NCI-H510A (cell line): ENCODE data around the gene ZDHHC14.
"Not testable (repeated sequence)": the region's sequence is repeated elsewhere in the genome, so short reads cannot be mapped to it uniquely, and the experiment has no call there.

ENCODE experiments used
- DNase-seq: peaks from one replicate; lab custom pipeline; 2025; lab: John Stamatoyannopoulos, UW

Gene ZDHHC14

GRCh38 chr6:157381631-157382621 lies 936 bp downstream of the ZDHHC14 start:
- peak; percentile 6 for DNase-seq

- no peak for DNase-seq
Measured at GRCh38 chr6:157382821-157383220, 1.8 kb downstream of the ZDHHC14 start.

- no peak for DNase-seq
Measured at GRCh38 chr6:157383471-157383870, 2.5 kb downstream of the ZDHHC14 start.

GRCh38 chr6:157384962-157385361 lies 4.0 kb downstream of the ZDHHC14 start:
- not testable (repeated sequence) for DNase-seq

GRCh38 chr6:157385482-157385881 lies 4.5 kb downstream of the ZDHHC14 start:
- DNase-seq = no peak

GRCh38 chr6:157386023-157386422 lies 5.0 kb downstream of the ZDHHC14 start:
- no peak for DNase-seq

- DNase-seq = no peak
Measured at GRCh38 chr6:157386454-157386853, 5.5 kb downstream of the ZDHHC14 start.

- no peak for DNase-seq
Measured at GRCh38 chr6:157388924-157389323, 7.9 kb downstream of the ZDHHC14 start.

- DNase-seq = no peak
Measured at GRCh38 chr6:157390273-157391060, 9.5 kb downstream of the ZDHHC14 start.

- no peak for DNase-seq
Measured at GRCh38 chr6:157392927-157393668, 12.1 kb downstream of the ZDHHC14 start.

GRCh38 chr6:157393669-157394327 lies 12.8 kb downstream of the ZDHHC14 start:
- DNase-seq = no peak

GRCh38 chr6:157395199-157395598 lies 14.2 kb downstream of the ZDHHC14 start:
- not testable (repeated sequence) for DNase-seq

GRCh38 chr6:157396026-157396425 lies 15.0 kb downstream of the ZDHHC14 start:
- no peak for DNase-seq

GRCh38 chr6:157397660-157398059 lies 16.7 kb downstream of the ZDHHC14 start:
- DNase-seq = no peak

- DNase-seq = no peak
Measured at GRCh38 chr6:157398151-157398550, 17.2 kb downstream of the ZDHHC14 start.

- DNase-seq = no peak
Measured at GRCh38 chr6:157400676-157401075, 19.7 kb downstream of the ZDHHC14 start.

- no peak for DNase-seq
Measured at GRCh38 chr6:157401734-157402338, 20.8 kb downstream of the ZDHHC14 start.

GRCh38 chr6:157402996-157403685 lies 22.2 kb downstream of the ZDHHC14 start:
- no peak for DNase-seq

- DNase-seq = no peak
Measured at GRCh38 chr6:157403686-157404051, 22.7 kb downstream of the ZDHHC14 start.

GRCh38 chr6:157405986-157406385 lies 25.0 kb downstream of the ZDHHC14 start:
- no peak for DNase-seq

GRCh38 chr6:157406661-157407060 lies 25.7 kb downstream of the ZDHHC14 start:
- no peak for DNase-seq
